GM13977 (cell line): Measurements from ENCODE around the gene PLEKHG5.
"Not testable (repeated sequence)": the region's sequence is repeated elsewhere in the genome, so short reads cannot be mapped to it uniquely, and the experiment has no call there.

ENCODE experiments used
- DNase-seq: peaks from one replicate; pipeline ENCODE4 v3.0.0; 2012; ENCODE audit warnings: low spot score
- in situ Hi-C: fragments of 300-500 bp; cut with MboI; formaldehyde crosslinking; loops from one replicate; pipeline ENCODE4 v1.12.0; 2022; ENCODE audit warnings: low sequenced_read_pairs, low pct_unique_long_range_greater_than_20kb, mixed read lengths, inconsistent platforms; ENCODE audit not compliant: unreplicated experiment
- TF ChIP-seq, protein P1 (sequence below): IDR thresholded peaks from 2 replicates; pipeline ENCODE4 v1.5.1; 2012; ENCODE audit warnings: mild to moderate bottlenecking, control low read depth; ENCODE audit not compliant: insufficient read depth; ENCODE audit errors: extremely low read depth, missing control alignments

PLEKHG5 gene

DNA sequence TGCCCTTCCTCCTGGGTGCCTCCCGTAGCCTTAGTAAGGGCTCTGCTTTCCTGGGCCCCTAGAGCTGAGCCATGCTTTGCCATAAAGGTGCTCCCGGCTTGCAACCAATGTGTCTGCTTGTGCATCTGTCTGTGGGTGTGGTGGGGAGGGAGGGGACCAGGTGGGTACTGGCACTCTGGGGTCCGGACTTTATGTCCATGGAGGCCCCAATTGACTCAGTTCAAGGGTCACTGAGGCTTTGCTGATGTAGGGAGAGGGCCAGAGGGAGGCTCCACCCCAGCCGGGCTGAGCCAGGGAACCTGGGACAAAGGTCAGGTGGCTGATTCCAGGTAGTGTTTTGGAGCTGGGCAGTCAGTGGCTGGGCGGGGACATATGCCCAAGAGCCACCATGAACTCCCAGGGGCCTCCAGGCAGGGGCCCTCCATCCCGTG is 40.5 kb downstream of the PLEKHG5 start:
- DNase-seq = no peak
- in situ Hi-C loops = no loop called here
- TF ChIP-seq, protein P1, sequence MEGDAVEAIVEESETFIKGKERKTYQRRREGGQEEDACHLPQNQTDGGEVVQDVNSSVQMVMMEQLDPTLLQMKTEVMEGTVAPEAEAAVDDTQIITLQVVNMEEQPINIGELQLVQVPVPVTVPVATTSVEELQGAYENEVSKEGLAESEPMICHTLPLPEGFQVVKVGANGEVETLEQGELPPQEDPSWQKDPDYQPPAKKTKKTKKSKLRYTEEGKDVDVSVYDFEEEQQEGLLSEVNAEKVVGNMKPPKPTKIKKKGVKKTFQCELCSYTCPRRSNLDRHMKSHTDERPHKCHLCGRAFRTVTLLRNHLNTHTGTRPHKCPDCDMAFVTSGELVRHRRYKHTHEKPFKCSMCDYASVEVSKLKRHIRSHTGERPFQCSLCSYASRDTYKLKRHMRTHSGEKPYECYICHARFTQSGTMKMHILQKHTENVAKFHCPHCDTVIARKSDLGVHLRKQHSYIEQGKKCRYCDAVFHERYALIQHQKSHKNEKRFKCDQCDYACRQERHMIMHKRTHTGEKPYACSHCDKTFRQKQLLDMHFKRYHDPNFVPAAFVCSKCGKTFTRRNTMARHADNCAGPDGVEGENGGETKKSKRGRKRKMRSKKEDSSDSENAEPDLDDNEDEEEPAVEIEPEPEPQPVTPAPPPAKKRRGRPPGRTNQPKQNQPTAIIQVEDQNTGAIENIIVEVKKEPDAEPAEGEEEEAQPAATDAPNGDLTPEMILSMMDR = no peak

DNA sequence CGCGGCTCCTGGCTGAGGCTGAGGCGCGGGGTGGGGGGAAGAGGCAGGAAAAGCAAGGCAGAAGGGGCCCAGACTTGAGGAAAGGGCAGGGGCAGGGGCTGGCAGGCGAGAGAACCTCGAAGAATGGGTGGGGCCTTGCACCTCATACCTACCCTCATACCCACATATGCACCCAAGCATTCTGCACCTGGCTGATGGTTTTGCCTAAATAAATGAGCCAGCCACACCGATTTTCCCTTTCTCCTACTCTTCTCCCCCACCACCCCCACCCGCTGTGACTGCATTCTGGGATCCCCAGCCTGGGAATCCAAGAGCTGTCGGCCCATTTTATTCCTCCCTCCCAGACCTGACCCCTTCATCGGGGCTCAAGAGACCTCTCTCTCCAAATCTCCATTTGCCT is 41.0 kb downstream of the PLEKHG5 start:
- in situ Hi-C loops, DNase-seq: not testable (repeated sequence)

DNA sequence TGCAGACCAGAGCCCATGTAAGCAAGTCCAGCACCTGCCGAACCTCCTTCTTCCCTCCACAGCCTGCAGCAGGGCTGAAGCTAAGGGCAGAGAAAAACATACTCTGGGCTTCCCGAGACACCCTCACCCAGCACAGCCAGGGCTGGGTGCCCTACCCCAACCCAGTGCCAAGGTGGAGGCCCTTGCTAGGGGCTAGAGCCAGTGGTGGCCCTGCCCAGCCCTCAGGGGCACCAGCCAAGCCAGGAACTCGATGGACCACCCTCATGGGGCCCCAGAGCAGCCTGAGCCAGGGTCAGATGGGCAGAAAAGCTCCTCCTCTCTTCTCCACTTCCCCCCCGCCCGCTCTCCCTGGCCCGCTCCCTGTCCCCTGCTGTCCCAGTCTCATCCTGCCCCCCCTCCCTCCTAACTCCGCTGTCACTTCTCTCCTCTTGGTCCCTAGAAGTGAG is 41.4 kb downstream of the PLEKHG5 start:
- DNase-seq = no peak
- in situ Hi-C loops = no loop called here

GRCh38 chr1:6448749-6449631 is 42.5 kb downstream of the PLEKHG5 start:
- no peak for DNase-seq

More for the DNA sequence above, 41.4 kb downstream of the PLEKHG5 start:
- TF ChIP-seq, protein P1 = no peak

GRCh38 chr1:6447818-6448748 is 43.4 kb downstream of the PLEKHG5 start:
- TF ChIP-seq, protein P1 = no peak
- in situ Hi-C loops = no loop called here
- DNase-seq = no peak

More at GRCh38 chr1:6448749-6449631, 42.5 kb downstream of the PLEKHG5 start:
- in situ Hi-C loops = no loop called here
- TF ChIP-seq, protein P1 = peak; percentile 20

GRCh38 chr1:6447016-6447817 is 44.2 kb downstream of the PLEKHG5 start:
- no peak for DNase-seq
- in situ Hi-C loops = no loop called here
- TF ChIP-seq, protein P1 = peak; percentile 3
